SU-DHL-6 (cell line): Measurements from ENCODE around the gene SOX6.

Source experiments
- H2AFZ ChIP-seq: fragments of 200-600 bp; sonication (generic); 2 replicates; pipeline ENCODE4 v1.6.1; 2014; ENCODE audit warnings: low read depth, mild to moderate bottlenecking, moderate library complexity, mixed read lengths, antibody characterized with exemption, low read length; ENCODE audit not compliant: severe bottlenecking
- H3F3A ChIP-seq: fragments of 200-600 bp; shearing (Covaris generic); 2 replicates; pipeline ENCODE4 v1.6.0; 2016; ENCODE audit warnings: antibody characterized with exemption, mild to moderate bottlenecking; ENCODE audit not compliant: insufficient read depth
- H3K27ac ChIP-seq: fragments of 200-600 bp; sonication (generic); 2 replicates; pipeline ENCODE4 v1.5.1; 2016; ENCODE audit warnings: low read depth, mild to moderate bottlenecking, low read length, moderate library complexity, mixed read lengths
- H3K27me3 ChIP-seq: fragments of 200-600 bp; sonication (generic), shearing (Covaris generic); 2 replicates; pipeline ENCODE4 v1.6.0; 2014; ENCODE audit warnings: mild to moderate bottlenecking, low read length
- H3K36me3 ChIP-seq: fragments of 200-600 bp; sonication (generic); 2 replicates; pipeline ENCODE4 v1.6.1; 2014; ENCODE audit warnings: mild to moderate bottlenecking, low read length, mixed read lengths
- H3K4me2 ChIP-seq: fragments of 300-600, 200-600 bp; shearing (Covaris generic), sonication (generic); 2 replicates; pipeline ENCODE4 v1.6.0; 2014; ENCODE audit warnings: low read length, low read depth, mild to moderate bottlenecking; ENCODE audit not compliant: poor library complexity, severe bottlenecking
- H3K4me3 ChIP-seq: fragments of 200-600 bp; sonication (generic); 2 replicates; pipeline ENCODE4 v1.5.1; 2014; ENCODE audit warnings: antibody characterized with exemption, low read length, mild to moderate bottlenecking, mixed read lengths; ENCODE audit not compliant: insufficient read depth, poor library complexity, severe bottlenecking
- H3K79me2 ChIP-seq: fragments of 200-600 bp; sonication (generic); 2 replicates; pipeline ENCODE4 v1.6.1; 2014; ENCODE audit warnings: mild to moderate bottlenecking, low read length, moderate library complexity; ENCODE audit not compliant: insufficient read depth
- H3K9ac ChIP-seq: fragments of 200-600 bp; sonication (generic); 2 replicates; pipeline ENCODE4 v1.7.0; 2014; ENCODE audit warnings: mild to moderate bottlenecking, low read length
- H3K9me2 ChIP-seq: fragments of 200-600 bp; sonication (generic); replicated peaks from 2 replicates; pipeline ENCODE4 v1.6.1; 2014; ENCODE audit warnings: low read length; ENCODE audit not compliant: insufficient read depth
- H3K9me3 ChIP-seq: fragments of 200-600 bp; sonication (generic); 2 replicates; pipeline ENCODE4 v1.6.1; 2014; ENCODE audit warnings: low read length, mixed read lengths; ENCODE audit not compliant: insufficient read depth
- H4K20me1 ChIP-seq: fragments of 200-600 bp; sonication (generic); 2 replicates; pipeline ENCODE4 v1.6.1; 2014; ENCODE audit warnings: low read depth, mild to moderate bottlenecking, antibody characterized with exemption, low read length, moderate library complexity, mixed read lengths
- CTCF ChIP-seq: fragments of 200-600 bp; sonication (generic); IDR thresholded peaks from one replicate; pipeline ENCODE4 v1.5.1; 2017; ENCODE audit warnings: antibody characterized with exemption, mild to moderate bottlenecking, low read length, moderate library complexity; ENCODE audit not compliant: insufficient read depth, poor library complexity, severe bottlenecking
- EZH2phosphoT487 ChIP-seq: fragments of 200-600 bp; sonication (generic), shearing (Covaris generic); conservative IDR thresholded peaks from 2 replicates; pipeline ENCODE4 v1.6.1; 2018; ENCODE audit warnings: mild to moderate bottlenecking, antibody characterized with exemption, low read length, moderate library complexity, mixed read lengths

The SOX6 gene

GRCh38 chr11:15963266-15963665, 393.1 kb downstream of the SOX6 start:
- no peak overlapping the region for H2AFZ ChIP-seq

DNA sequence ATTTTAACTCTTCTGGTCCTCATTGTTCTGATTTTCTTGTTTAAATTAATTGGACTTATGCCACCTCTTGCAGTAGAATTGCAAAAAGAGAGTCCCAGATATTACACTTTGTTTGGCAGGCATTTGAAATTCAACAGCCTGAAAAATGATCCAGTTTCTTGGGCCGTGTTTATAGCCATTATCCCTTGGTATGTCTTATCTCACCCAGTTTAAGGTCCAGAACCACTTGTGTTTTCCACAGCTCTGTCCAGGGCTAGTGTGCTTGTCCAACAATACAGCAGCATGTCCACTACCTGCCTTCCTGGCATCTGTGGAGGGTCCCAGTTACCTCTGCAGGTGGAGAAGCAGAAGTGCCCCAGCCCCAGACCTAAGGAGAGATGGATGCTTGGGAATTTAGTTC, 397.4 kb downstream of the SOX6 start:
- Histone ChIP-seq H3K4me3 (no peak overlapping the region), H2AFZ (no peak overlapping the region), H3K79me2 (no peaks in the 10 kb centered on the region), H3K9me3 (no peaks in the 10 kb centered on the region), H3F3A (no peaks in the 10 kb centered on the region), H3K27ac (no peak overlapping the region), H3K36me3 (no peaks in the 10 kb centered on the region), H3K9ac (no peak overlapping the region), H3K27me3 (no peaks in the 10 kb centered on the region), H4K20me1 (no peaks in the 10 kb centered on the region), H3K9me2 (no peaks in the 10 kb centered on the region), H3K4me2 (no peak overlapping the region)
- no peak for TF ChIP-seq CTCF
- TF ChIP-seq EZH2phosphoT487, result no peak

More at GRCh38 chr11:15963266-15963665, 393.1 kb downstream of the SOX6 start:
- Histone ChIP-seq H3K27ac (no peak overlapping the region), H3K9me2 (no peaks in the 10 kb centered on the region), H3K36me3 (no peaks in the 10 kb centered on the region), H3K4me3 (no peak overlapping the region), H3K27me3 (no peaks in the 10 kb centered on the region), H3K9me3 (no peaks in the 10 kb centered on the region), H3K79me2 (no peaks in the 10 kb centered on the region), H4K20me1 (no peaks in the 10 kb centered on the region), H3K4me2 (no peak overlapping the region), H3K9ac (no peak overlapping the region), H3F3A (no peaks in the 10 kb centered on the region)
- TF ChIP-seq EZH2phosphoT487 (no peak), CTCF (no peak)

DNA sequence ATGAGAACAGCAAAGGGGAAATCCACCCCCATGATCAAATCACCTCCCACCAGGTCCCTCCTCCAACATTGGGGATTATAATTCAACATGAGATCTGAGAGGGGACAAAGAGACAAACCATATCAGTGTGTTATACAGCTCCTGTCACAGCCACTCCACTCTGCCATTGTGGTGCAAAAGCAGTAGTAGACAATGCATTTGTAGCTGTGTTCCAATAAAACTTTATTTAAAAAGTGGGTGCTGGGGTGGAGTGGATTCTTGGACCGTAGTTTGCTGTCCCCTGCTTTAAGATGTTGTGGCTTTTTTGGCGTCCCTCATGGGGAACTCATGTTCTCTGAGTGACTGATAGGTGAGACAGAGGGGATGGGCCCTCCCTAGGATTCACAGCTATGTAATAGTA, 399.1 kb downstream of the SOX6 start:
- H2AFZ ChIP-seq, result no peak overlapping the region
- H3K27me3 ChIP-seq, result no peaks in the 10 kb centered on the region
- TF ChIP-seq CTCF (no peak), EZH2phosphoT487 (no peak)

More for the DNA sequence above, 399.1 kb downstream of the SOX6 start:
- no peaks in the 10 kb centered on the region for H3K9me2 ChIP-seq
- H3K4me3 ChIP-seq, result no peak overlapping the region
- H3K79me2 ChIP-seq, result no peaks in the 10 kb centered on the region
- no peak overlapping the region for H3K4me2 ChIP-seq
- no peaks in the 10 kb centered on the region for H3K36me3 ChIP-seq
- no peak overlapping the region for H3K27ac ChIP-seq
- H3K9ac ChIP-seq, result no peak overlapping the region
- no peaks in the 10 kb centered on the region for H4K20me1 ChIP-seq
- H3F3A ChIP-seq, result no peaks in the 10 kb centered on the region
- H3K9me3 ChIP-seq, result no peaks in the 10 kb centered on the region
